Epithelial cell of prostate (primary cell): ENCODE measurements around the gene ZNF497.
"Not testable (repeated sequence)": the region's sequence is repeated elsewhere in the genome, so short reads cannot be mapped to it uniquely, and the experiment has no call there.

ENCODE experiments used
- DNase-seq: peaks from one replicate; pipeline ENCODE4 v3.0.0-alpha.2; 2011; ENCODE audit warnings: low read depth, low spot score
- H3K27ac ChIP-seq: fragments of 450-650 bp; 2 replicates; pipeline ENCODE4 v1.5.1; 2017; ENCODE audit warnings: mild to moderate bottlenecking

Gene ZNF497

GRCh38 chr19:58319241-58319640, 43.3 kb downstream of the ZNF497 start:
- peak; percentile 59 for DNase-seq
- H3K27ac ChIP-seq = peak overlapping the region; percentile 26

DNA sequence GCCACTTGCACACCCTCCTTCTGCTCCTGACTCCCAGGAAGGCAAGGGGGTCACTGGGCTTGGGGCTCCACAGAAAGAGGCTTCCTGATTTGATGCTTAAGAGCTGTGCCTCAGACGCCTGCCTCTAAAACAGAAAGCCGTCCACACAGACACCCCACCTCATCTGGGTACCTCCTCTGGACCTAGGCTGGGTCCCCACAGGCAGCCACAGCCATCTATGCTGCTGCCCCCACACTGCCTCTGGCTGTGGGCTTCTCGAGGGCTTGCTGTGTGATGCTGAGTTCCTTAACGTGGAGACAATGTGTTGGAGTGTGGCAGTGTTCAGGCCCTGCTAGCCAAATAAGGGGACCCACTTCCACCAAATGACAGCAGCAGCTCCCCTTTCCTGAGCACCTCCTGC, 44.3 kb downstream of the ZNF497 start:
- no peak overlapping the region for H3K27ac ChIP-seq
- no peak for DNase-seq

GRCh38 chr19:58317476-58318072, 45.0 kb downstream of the ZNF497 start:
- DNase-seq = no peak
- no peak overlapping the region for H3K27ac ChIP-seq

- DNase-seq = no peak
- H3K27ac ChIP-seq = no peak overlapping the region
Measured at GRCh38 chr19:58315580-58315979, 47.0 kb downstream of the ZNF497 start.

DNA sequence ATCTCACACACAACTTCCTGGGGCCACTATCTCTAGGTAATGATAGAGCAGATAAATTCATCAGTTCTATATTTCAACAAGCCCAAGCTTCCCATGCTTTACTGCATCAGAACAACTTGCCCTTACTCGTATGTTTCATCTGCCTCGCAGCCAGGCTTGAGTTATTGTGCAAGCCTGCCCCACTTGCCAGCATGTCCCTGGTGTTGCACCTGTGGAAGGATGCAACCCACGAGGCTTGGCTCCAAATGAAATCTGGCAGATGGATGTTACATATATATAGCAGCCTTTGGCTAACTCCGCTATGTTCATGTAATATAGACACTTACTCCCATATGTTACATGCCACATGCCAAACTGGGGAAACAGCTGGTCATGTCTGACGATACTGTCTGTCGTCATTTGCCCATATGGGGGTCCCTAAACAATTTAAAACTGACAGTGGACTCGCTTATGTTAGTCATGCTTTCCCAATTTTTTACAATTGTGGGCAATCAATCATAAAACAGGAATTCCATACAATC, 51.1 kb downstream of the ZNF497 start:
- H3K27ac ChIP-seq = no peak overlapping the region
- no peak for DNase-seq

DNA sequence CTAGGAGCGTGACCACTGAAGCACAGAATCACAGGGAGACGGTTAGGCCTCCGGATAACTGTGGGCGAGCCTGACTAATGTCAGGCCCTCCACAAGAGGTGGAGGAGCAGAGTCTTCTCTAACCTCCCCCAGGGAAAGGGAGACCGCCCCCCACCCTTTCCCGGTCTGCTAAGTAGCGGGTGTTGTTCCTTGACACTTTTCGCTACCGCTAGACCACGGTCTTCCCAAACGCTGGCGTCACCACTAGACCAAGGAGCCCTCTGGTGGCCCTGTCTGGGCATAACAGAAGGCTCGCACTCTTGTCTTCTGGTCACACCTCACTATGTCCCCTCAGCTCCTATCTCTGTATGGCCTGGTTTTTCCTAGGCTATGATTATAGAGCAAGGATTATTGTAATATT, 51.9 kb downstream of the ZNF497 start:
- H3K27ac ChIP-seq, DNase-seq: not testable (repeated sequence)

GRCh38 chr19:58307736-58308135, 54.8 kb downstream of the ZNF497 start:
- no peak for DNase-seq
- H3K27ac ChIP-seq = no peak overlapping the region

GRCh38 chr19:58305932-58306323, 56.6 kb downstream of the ZNF497 start:
- peak overlapping the region; percentile 53 for H3K27ac ChIP-seq
- no peak for DNase-seq

- peak; percentile 89 for DNase-seq
- peak within 1 kb of the TSS; percentile 53 for H3K27ac ChIP-seq
Measured at GRCh38 chr19:58305065-58305931, 57.3 kb downstream of the ZNF497 start, which contains the start of gene ERVK3-1. TSS of gene ERVK3-1 (plus strand) at chr19:58305377. CDS start at chr19:58312169, 6,792 bp downstream.

DNA sequence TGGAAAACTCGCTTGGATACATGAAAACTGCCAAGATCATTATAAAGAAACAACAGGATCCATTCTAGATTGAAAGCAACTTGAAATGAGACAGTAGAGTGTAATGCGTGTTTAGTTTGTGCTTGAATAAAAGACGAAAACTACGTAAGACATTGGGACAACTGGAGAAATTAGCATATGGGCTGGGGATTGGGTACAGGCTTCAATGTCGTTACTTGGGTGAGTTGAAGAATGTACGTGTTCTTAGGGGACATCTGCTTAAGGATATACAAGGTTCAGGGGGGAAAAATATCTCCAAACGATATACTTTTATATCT, 57.8 kb downstream of the ZNF497 start:
- H3K27ac ChIP-seq = peak overlapping the region; percentile 53
- DNase-seq = no peak
